Colonic mucosa (tissue), 4 donors: ENCODE results near the gene SPATA6L. TPM values are rescaled to one million over a fixed set of nuclear protein-coding genes. Genes with fewer than 3 reads are reported as not detected.

Experiments used
- DNase-seq: peaks from one replicate; pipeline ENCODE4 v3.0.0-alpha.2; 2020
- H3K27ac ChIP-seq: fragments of 200-600 bp; one replicate; pipeline ENCODE4 v1.8.0; 2021
- H3K27me3 ChIP-seq: fragments of 200-600 bp; one replicate; pipeline ENCODE4 v1.8.0; 2021
- H3K36me3 ChIP-seq: fragments of 200-600 bp; one replicate; pipeline ENCODE4 v1.8.0; 2021
- H3K4me1 ChIP-seq: fragments of 200-600 bp; one replicate; pipeline ENCODE4 v1.8.0; 2021; ENCODE audit warnings: mild to moderate bottlenecking
- H3K4me3 ChIP-seq: fragments of 200-600 bp; one replicate; pipeline ENCODE4 v1.8.0; 2021
- H3K9ac ChIP-seq, 2 donors: one replicate each; pipeline ENCODE4 v1.7.0; 2013; ENCODE audit warnings: control low read depth in 2 of 2, low read depth in 2 of 2, low read length in 2 of 2
- H3K9me3 ChIP-seq: fragments of 200-600 bp; one replicate; pipeline ENCODE4 v1.8.0; 2021
- CTCF ChIP-seq: fragments of 200-600 bp; IDR thresholded peaks from one replicate; pipeline ENCODE4 v1.8.0; 2022; ENCODE audit warnings: antibody characterized with exemption, mild to moderate bottlenecking
- intact Hi-C: fragments of 100-400 bp; cut with DNase I; formaldehyde crosslinking; loops from one replicate; pipeline ENCODE4 v1.14.1; 2022
- total RNA-seq, 2 donors: library from RNA; stranded (reverse); fragmentation: NEBNext Ultra II Directional in 1 of 2; extraction: Animal tissue kit (Norgen Biotek cat#: 25700) in 1 of 2; gene quantifications; one replicate each; pipeline ENCODE4 v1.2.1, GENCODE V29; 2021
- donor health status: healthy.
- donor health status: DM: no; HTN: no; CAD: no.
- donor health status: DM: no; HTN: no; CAD: no.

The SPATA6L gene
- total RNA-seq, 2 donors from 2014 or later, result 5.0 to 6.8 TPM

GRCh38 chr9:4620057-4620765 is 46.1 kb downstream of the SPATA6L start:
- no peaks in the 10 kb centered on the region for H3K4me1 ChIP-seq
- no peaks in the 10 kb centered on the region for H3K9me3 ChIP-seq
- TF ChIP-seq CTCF, result no peak
- H3K9ac ChIP-seq, result no peak overlapping the region
- H3K27ac ChIP-seq, result no peak overlapping the region
- H3K36me3 ChIP-seq, result no peaks in the 10 kb centered on the region
- intact Hi-C loops, result no loop called here
- no peak for DNase-seq
- no peaks in the 10 kb centered on the region for H3K27me3 ChIP-seq
- H3K4me3 ChIP-seq, result no peak overlapping the region

- no peak for DNase-seq
- H3K36me3 ChIP-seq, result no peaks in the 10 kb centered on the region
- TF ChIP-seq CTCF, result no peak
- intact Hi-C loops, result no loop called here
- H3K4me1 ChIP-seq, result no peaks in the 10 kb centered on the region
- H3K9me3 ChIP-seq, result no peaks in the 10 kb centered on the region
- H3K27me3 ChIP-seq, result no peaks in the 10 kb centered on the region
- no peak overlapping the region for H3K9ac ChIP-seq
- no peak overlapping the region for H3K4me3 ChIP-seq
- H3K27ac ChIP-seq, result no peak overlapping the region
Measured at GRCh38 chr9:4618700-4619099, 47.6 kb downstream of the SPATA6L start.

GRCh38 chr9:4617752-4618151 is 48.5 kb downstream of the SPATA6L start:
- no peaks in the 10 kb centered on the region for H3K27me3 ChIP-seq
- TF ChIP-seq CTCF, result no peak
- intact Hi-C loops, result no loop called here
- no peak overlapping the region for H3K27ac ChIP-seq
- no peaks in the 10 kb centered on the region for H3K4me1 ChIP-seq
- no peak overlapping the region for H3K4me3 ChIP-seq
- no peaks in the 10 kb centered on the region for H3K9me3 ChIP-seq
- no peak for DNase-seq
- no peaks in the 10 kb centered on the region for H3K36me3 ChIP-seq
- no peak overlapping the region for H3K9ac ChIP-seq

- intact Hi-C loops, result no loop called here
- Histone ChIP-seq H3K36me3 (no peaks in the 10 kb centered on the region), H3K27ac (no peak overlapping the region), H3K27me3 (no peaks in the 10 kb centered on the region), H3K9ac (no peak overlapping the region), H3K4me1 (no peaks in the 10 kb centered on the region), H3K9me3 (no peaks in the 10 kb centered on the region), H3K4me3 (no peak overlapping the region)
- DNase-seq, result no peak
- no peak for TF ChIP-seq CTCF
Measured at GRCh38 chr9:4615778-4616177, 50.5 kb downstream of the SPATA6L start.

GRCh38 chr9:4615251-4615650 is 51.0 kb downstream of the SPATA6L start:
- intact Hi-C loops, result no loop called here
- H3K9me3 ChIP-seq, result no peaks in the 10 kb centered on the region
- no peak overlapping the region for H3K9ac ChIP-seq
- no peaks in the 10 kb centered on the region for H3K27me3 ChIP-seq
- no peak for TF ChIP-seq CTCF
- H3K36me3 ChIP-seq, result no peaks in the 10 kb centered on the region
- H3K27ac ChIP-seq, result no peak overlapping the region
- DNase-seq, result no peak
- H3K4me3 ChIP-seq, result no peak overlapping the region
- no peaks in the 10 kb centered on the region for H3K4me1 ChIP-seq
